ENCODE measurements around the gene CAGE1. TPM values are rescaled to one million over a fixed set of nuclear protein-coding genes. Genes with fewer than 3 reads are reported as not detected.
A peak's percentile ranks its signal among the peaks of the same experiment; 100 is the strongest.

Gene CAGE1
- total and polyA plus RNA-seq, 2 donors (not counting 1 experiment from before 2014, with no cell fraction given): 0.17 TPM; not detected in 1

- Histone ChIP-seq H3K27ac (ENCODE audit: insufficient read depth, low read length) (no peak overlapping the region), H3K27me3 (ENCODE audit: control insufficient read depth, insufficient read depth, low read length) (no peaks in the 10 kb centered on the region), H3K9ac (ENCODE audit: insufficient read depth, low read length) (no peak overlapping the region), H3K4me3 (replicated peaks in 1 of 4; ENCODE audit: control extremely low read depth in 1 of 4, insufficient read depth in 1 of 4, low read depth in 3 of 4, low read length in 4 of 4) (no peak overlapping the region), H3K4me2 (ENCODE audit: extremely low read depth, insufficient read depth, low read length) (no peak overlapping the region), H3K36me3 (ENCODE audit: control insufficient read depth, insufficient read depth, low read length) (no peaks in the 10 kb centered on the region), H4K20me1 (ENCODE audit: control insufficient read depth, extremely low read depth, insufficient read depth, low read length) (no peaks in the 10 kb centered on the region), H3K9me3 (ENCODE audit: control insufficient read depth, insufficient read depth, low read depth, low read length) (no peaks in the 10 kb centered on the region), H3K4me1 (ENCODE audit: control insufficient read depth, extremely low read depth, insufficient read depth, low read length) (no peaks in the 10 kb centered on the region), H2AFZ (ENCODE audit: low read length) (no peak overlapping the region), H3K79me2 (ENCODE audit: control insufficient read depth, insufficient read depth, low read length) (no peaks in the 10 kb centered on the region)
- DNase-seq (ENCODE audit: low read depth in 2 of 2): no peak
- TF ChIP-seq CTCF (conservative IDR thresholded peaks at IDR 0.05 in 1 of 2, IDR thresholded peaks at IDR 0.05 in 1 of 2; ENCODE audit: low read depth in 1 of 2, low read length in 2 of 2) (no peak), EZH2 (IDR thresholded peaks at IDR 0.05; ENCODE audit: low read length, missing control alignments) (no peak)
Observed at GRCh38 chr6:7421066-7421465, 31.5 kb upstream of the CAGE1 start.

DNA sequence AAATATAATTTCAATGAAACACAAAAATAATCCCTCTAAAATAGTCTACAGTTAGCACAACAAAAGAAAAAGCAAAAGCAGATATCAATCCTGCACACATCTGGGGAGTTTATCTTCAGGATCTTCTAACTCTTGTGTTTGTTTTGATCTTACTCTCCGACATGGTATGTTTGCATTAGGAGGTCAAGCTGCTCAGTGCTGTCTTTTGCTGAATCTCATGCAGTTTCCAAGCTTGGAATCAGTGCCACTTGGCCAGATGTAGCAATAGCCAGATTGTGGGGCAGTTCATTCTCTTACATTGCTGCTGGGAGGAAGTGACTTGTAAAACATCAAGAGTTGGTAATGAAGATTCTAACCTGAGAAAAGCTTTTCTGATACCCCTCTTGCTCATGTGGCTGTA, 29.5 kb upstream of the CAGE1 start:
- no peak overlapping the region for H3K4me2 ChIP-seq (ENCODE audit: extremely low read depth, insufficient read depth, low read length)
- H3K36me3 ChIP-seq (ENCODE audit: control insufficient read depth, insufficient read depth, low read length): no peaks in the 10 kb centered on the region
- H3K4me3 ChIP-seq (replicated peaks in 1 of 4; ENCODE audit: control extremely low read depth in 1 of 4, insufficient read depth in 1 of 4, low read depth in 3 of 4, low read length in 4 of 4): no peak overlapping the region
- H4K20me1 ChIP-seq (ENCODE audit: control insufficient read depth, extremely low read depth, insufficient read depth, low read length): no peaks in the 10 kb centered on the region
- no peak overlapping the region for H2AFZ ChIP-seq (ENCODE audit: low read length)
- TF ChIP-seq CTCF (conservative IDR thresholded peaks at IDR 0.05 in 1 of 2, IDR thresholded peaks at IDR 0.05 in 1 of 2; ENCODE audit: low read depth in 1 of 2, low read length in 2 of 2) (no peak), EZH2 (IDR thresholded peaks at IDR 0.05; ENCODE audit: low read length, missing control alignments) (no peak)
- no peaks in the 10 kb centered on the region for H3K4me1 ChIP-seq (ENCODE audit: control insufficient read depth, extremely low read depth, insufficient read depth, low read length)
- no peak overlapping the region for H3K9ac ChIP-seq (ENCODE audit: insufficient read depth, low read length)
- DNase-seq (ENCODE audit: low read depth in 2 of 2): peak in 1 of 2 donors; percentile 34
- no peaks in the 10 kb centered on the region for H3K79me2 ChIP-seq (ENCODE audit: control insufficient read depth, insufficient read depth, low read length)
- no peaks in the 10 kb centered on the region for H3K9me3 ChIP-seq (ENCODE audit: control insufficient read depth, insufficient read depth, low read depth, low read length)
- H3K27me3 ChIP-seq (ENCODE audit: control insufficient read depth, insufficient read depth, low read length): no peaks in the 10 kb centered on the region
- no peak overlapping the region for H3K27ac ChIP-seq (ENCODE audit: insufficient read depth, low read length)

DNA sequence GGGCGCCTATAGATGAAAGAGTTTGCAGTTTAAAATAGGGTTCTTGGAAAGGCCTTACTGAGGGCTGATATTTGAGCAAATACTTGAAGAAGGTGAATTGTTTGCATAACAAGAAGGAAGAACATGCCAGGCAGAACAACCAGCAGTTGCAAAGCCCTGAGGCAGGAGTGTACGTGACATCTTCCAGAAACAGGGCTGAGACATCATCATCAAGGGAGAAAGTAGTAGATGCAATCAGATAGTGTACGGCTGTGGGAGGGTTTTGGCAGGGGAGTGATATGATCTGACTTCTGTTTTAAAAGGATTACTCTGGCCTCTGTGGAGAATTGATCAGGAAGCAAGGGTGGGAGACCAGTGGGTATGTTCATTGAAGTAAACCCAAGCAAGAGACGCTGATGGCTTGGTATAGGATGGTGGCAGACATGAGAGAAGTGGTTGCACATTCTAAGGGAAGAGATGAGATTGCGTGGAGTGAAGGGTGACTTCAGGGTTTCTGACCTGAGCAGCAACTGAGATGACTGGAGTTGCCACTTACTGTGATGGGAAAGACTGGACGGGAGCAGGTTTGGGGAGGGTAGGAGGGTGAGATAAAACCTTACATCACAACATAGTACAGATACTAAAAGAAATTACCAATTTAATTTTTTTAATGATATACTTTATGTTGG, 28.8 kb upstream of the CAGE1 start:
- Histone ChIP-seq H3K4me2 (ENCODE audit: extremely low read depth, insufficient read depth, low read length) (no peak overlapping the region), H3K9me3 (ENCODE audit: control insufficient read depth, insufficient read depth, low read depth, low read length) (no peaks in the 10 kb centered on the region), H4K20me1 (ENCODE audit: control insufficient read depth, extremely low read depth, insufficient read depth, low read length) (no peaks in the 10 kb centered on the region), H3K27me3 (ENCODE audit: control insufficient read depth, insufficient read depth, low read length) (no peaks in the 10 kb centered on the region), H3K9ac (ENCODE audit: insufficient read depth, low read length) (no peak overlapping the region), H3K36me3 (ENCODE audit: control insufficient read depth, insufficient read depth, low read length) (no peaks in the 10 kb centered on the region), H3K79me2 (ENCODE audit: control insufficient read depth, insufficient read depth, low read length) (no peaks in the 10 kb centered on the region), H3K27ac (ENCODE audit: insufficient read depth, low read length) (no peak overlapping the region), H3K4me3 (replicated peaks in 1 of 4; ENCODE audit: control extremely low read depth in 1 of 4, insufficient read depth in 1 of 4, low read depth in 3 of 4, low read length in 4 of 4) (no peak overlapping the region), H2AFZ (ENCODE audit: low read length) (no peak overlapping the region), H3K4me1 (ENCODE audit: control insufficient read depth, extremely low read depth, insufficient read depth, low read length) (no peaks in the 10 kb centered on the region)
- no peak for TF ChIP-seq EZH2 (IDR thresholded peaks at IDR 0.05; ENCODE audit: low read length, missing control alignments)
- TF ChIP-seq CTCF (conservative IDR thresholded peaks at IDR 0.05 in 1 of 2, IDR thresholded peaks at IDR 0.05 in 1 of 2; ENCODE audit: low read depth in 1 of 2, low read length in 2 of 2): no peak
- no peak for DNase-seq (ENCODE audit: low read depth in 2 of 2)

All from fibroblast of lung (primary cell).